Duodenal mucosa (tissue), 2 donors: Measurements from ENCODE around the gene PPP2R1B.

Source experiments
- H3K27ac ChIP-seq: one replicate; pipeline ENCODE4 v1.7.0; 2013; ENCODE audit warnings: low read depth, low read length
- H3K27me3 ChIP-seq, 2 donors: one replicate each; pipeline ENCODE4 v1.7.0; 2013; ENCODE audit warnings: low read length in 2 of 2, control low read depth in 1 of 2; ENCODE audit not compliant: insufficient read depth in 2 of 2, control insufficient read depth in 1 of 2
- H3K36me3 ChIP-seq, 2 donors: one replicate each; pipeline ENCODE4 v1.7.0; 2013; ENCODE audit warnings: low read length in 2 of 2, control low read depth in 1 of 2; ENCODE audit not compliant: insufficient read depth in 2 of 2, control insufficient read depth in 1 of 2
- H3K4me1 ChIP-seq, 2 donors: one replicate each; pipeline ENCODE4 v1.7.0; 2013; ENCODE audit warnings: low read length in 2 of 2, control low read depth in 1 of 2; ENCODE audit not compliant: insufficient read depth in 2 of 2, control insufficient read depth in 1 of 2
- H3K4me3 ChIP-seq, 2 donors: one replicate each; pipeline ENCODE4 v1.7.0; 2013; ENCODE audit warnings: low read length in 2 of 2, low read depth in 1 of 2
- H3K9ac ChIP-seq, 2 donors: one replicate each; pipeline ENCODE4 v1.7.0; 2013; ENCODE audit warnings: low read length in 2 of 2, low read depth in 1 of 2
- H3K9me3 ChIP-seq, 2 donors: one replicate each; pipeline ENCODE4 v1.7.0; 2013; ENCODE audit warnings: low read length in 2 of 2, control low read depth in 1 of 2; ENCODE audit not compliant: control insufficient read depth in 1 of 2

Gene PPP2R1B

DNA sequence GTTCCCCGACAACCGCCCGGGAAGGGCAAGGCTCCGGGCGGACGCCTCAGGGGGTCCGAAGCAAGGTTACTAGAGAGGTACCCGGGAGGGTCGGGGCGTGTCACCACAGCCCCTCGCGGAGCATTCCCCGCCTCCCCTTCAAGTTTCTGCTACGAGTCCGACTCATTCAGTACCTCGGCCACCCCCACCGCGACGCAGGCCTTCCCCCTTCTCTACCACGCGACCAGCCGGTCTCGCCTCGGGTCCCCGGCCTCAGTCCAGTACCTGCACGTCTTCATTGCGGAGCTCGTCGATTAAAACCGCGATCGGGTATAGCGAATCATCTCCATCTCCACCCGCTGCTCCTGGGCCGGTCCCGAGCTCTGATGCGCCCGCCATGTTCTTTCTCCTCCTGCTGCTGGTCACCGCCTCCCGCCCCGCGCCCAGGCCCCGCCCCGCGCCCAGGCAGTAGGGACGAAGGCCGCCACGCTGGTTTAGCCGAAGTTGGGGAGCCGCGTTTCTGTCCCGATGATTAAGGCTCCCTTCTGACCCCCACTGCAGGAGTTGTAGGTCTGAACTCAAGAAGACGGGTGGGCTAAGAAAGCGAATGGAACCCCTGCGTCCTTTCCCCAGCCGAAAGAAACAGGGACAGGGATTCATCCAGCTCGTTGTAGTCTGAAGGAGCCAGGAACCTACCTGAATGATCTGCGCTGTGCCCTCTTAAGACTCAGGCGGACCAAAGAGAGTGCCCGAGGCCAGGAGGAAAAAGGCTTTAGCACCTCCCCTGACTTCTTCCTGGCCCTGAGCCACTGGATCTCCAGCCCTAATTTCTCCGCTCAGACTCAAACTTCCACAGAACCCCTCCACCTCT, at the start of gene PPP2R1B:
Gene PPP2R1B, minus strand, starts transcription at position 406 of the 850 bp plus-strand sequence. Its CDS starts 28 bp downstream, at position 378.
- Histone ChIP-seq H3K27me3 (no peaks in the 10 kb centered on the region), H3K36me3 (peaks cover 3 to 23% of the 10 kb centered on the region in 2 donors), H3K4me3 (peak within 1 kb of the TSS; percentile 90 to 93), H3K9ac (peak within 1 kb of the TSS; percentile 88 to 90), H3K4me1 (peaks cover 14 to 18% of the 10 kb centered on the region in 2 donors), H3K27ac (peak within 1 kb of the TSS; percentile 86), H3K9me3 (no peaks in the 10 kb centered on the region)

DNA sequence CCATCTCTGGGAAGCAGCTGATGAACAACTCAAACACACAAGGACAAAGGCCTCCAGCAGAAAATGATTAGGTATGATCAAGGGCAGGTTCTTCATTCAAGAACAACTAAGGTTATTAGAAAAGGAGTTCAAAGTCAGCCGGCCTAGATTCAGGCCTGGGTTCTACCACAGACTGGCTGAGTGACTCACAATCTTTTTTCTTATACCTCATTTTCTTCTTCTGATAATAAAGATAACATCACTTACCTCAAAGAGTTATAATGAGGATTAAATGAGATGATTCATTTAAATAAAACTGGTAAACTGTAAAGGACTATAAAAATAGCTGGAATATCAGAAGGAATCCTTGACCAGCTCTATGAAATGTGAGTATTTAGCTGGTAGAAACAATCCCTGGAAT, 49.3 kb upstream of the PPP2R1B start:
- Histone ChIP-seq H3K4me1 (no peaks in the 10 kb centered on the region), H3K27me3 (no peaks in the 10 kb centered on the region), H3K4me3 (no peak overlapping the region), H3K27ac (no peak overlapping the region), H3K9ac (no peak overlapping the region), H3K36me3 (peaks cover 0 to 7% of the 10 kb centered on the region in 2 donors), H3K9me3 (no peaks in the 10 kb centered on the region)

DNA sequence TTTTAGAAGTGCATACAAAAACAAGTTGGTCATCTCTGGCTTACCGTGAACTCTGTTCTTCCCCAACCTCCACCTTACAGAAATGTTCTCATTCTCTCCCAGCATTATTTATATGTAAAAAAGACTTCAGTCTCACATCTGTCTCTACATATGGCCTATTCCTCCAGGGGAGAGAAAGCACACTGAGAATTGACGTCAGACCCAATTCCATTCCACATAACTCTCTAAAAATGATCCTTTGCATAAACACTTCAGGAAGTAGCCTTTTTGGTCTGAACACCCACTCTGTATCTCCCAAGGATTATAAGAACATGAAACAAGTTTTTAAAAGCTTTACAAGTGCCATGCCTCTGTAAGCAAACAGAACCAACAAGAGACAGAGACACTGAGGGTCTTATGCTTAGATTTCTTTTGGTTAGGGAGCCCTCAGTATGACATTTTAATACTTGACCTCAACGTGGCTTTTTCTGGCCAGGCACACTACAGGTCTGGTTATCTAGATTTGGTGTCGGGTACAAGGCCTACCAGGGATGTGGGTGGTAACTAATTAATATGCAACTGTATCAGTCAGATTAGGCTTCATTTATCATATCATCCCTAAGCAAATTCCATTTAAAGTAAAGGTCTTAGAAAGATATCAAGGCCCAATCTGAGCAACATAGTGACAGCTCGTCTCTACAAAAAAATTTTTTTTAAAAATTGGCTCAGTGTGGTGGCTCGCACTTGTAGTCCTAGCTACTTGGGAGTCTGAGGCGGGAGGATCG, 48.5 kb upstream of the PPP2R1B start:
- no peak overlapping the region for H3K27ac ChIP-seq
- no peak overlapping the region for H3K9ac ChIP-seq
- peaks cover 0 to 3% of the 10 kb centered on the region in 2 donors for H3K36me3 ChIP-seq
- no peaks in the 10 kb centered on the region for H3K9me3 ChIP-seq
- H3K4me1 ChIP-seq: no peaks in the 10 kb centered on the region
- no peak overlapping the region for H3K4me3 ChIP-seq
- no peaks in the 10 kb centered on the region for H3K27me3 ChIP-seq

DNA sequence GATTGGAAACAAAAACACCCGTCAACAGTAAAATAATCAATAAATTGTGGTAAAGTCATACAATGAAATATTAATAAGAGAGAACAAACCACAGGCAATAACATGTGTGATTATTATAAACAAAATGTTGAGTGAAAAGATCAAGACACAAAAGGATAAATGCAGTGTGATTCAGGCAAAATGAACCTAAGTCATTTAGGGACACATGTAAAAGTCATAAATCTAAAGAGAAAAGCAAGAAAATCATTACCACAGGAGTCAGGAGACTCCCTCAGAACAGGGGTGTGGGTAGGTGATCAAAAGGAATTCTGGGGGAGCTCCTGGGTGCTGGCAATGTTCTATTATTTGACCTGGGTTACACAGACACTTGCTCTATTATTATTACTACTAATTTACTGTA, 47.9 kb upstream of the PPP2R1B start:
- Histone ChIP-seq H3K36me3 (peaks cover 0 to 8% of the 10 kb centered on the region in 2 donors), H3K4me1 (no peaks in the 10 kb centered on the region), H3K9me3 (no peaks in the 10 kb centered on the region), H3K27me3 (no peaks in the 10 kb centered on the region), H3K27ac (no peak overlapping the region), H3K9ac (no peak overlapping the region), H3K4me3 (no peak overlapping the region)

DNA sequence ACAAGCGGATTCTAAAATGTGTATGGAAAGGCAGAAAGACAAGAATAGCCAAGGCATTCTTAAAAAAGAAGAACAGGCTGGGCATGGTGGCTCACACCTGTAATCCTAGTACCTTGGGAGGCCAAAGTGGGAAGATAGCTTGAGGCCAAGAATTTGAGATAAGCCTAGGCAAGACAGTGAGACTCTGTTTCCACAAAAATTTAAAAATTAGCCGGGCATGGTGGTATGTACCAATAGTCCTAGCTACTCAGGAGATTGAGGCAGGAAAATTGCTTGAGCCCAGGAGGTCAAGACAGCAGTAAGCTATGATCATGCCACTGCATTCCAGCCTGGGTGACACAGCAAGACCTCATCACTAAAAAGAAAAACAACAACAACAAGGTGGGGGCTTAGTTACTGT, 46.0 kb upstream of the PPP2R1B start:
- Histone ChIP-seq H3K27ac (no peak overlapping the region), H3K9me3 (no peaks in the 10 kb centered on the region), H3K4me1 (no peaks in the 10 kb centered on the region), H3K9ac (no peak overlapping the region), H3K27me3 (no peaks in the 10 kb centered on the region), H3K4me3 (no peak overlapping the region), H3K36me3 (peaks cover 4 to 20% of the 10 kb centered on the region in 2 donors)

DNA sequence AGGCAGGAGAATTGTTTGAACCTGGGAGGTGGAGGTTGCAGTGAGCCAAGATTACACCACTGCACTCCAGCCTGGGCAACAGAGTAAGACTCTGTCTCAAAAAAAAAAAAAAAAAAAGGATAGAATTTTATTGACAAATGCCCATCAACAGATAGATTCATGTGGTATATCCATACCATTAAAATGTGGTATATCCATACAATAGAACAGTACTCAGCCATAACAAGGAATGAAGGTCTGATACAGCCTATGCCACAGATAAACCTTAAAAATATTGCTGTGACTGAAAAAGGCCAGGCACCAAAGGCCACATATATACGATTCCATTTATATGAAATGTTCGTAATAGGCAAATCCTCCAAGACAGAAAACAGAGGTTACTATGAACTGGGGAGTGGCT, 45.3 kb upstream of the PPP2R1B start:
- Histone ChIP-seq H3K27ac (no peak overlapping the region), H3K9me3 (no peaks in the 10 kb centered on the region), H3K4me3 (no peak overlapping the region), H3K4me1 (no peaks in the 10 kb centered on the region), H3K9ac (no peak overlapping the region), H3K36me3 (peaks cover 4 to 25% of the 10 kb centered on the region in 2 donors), H3K27me3 (no peaks in the 10 kb centered on the region)

DNA sequence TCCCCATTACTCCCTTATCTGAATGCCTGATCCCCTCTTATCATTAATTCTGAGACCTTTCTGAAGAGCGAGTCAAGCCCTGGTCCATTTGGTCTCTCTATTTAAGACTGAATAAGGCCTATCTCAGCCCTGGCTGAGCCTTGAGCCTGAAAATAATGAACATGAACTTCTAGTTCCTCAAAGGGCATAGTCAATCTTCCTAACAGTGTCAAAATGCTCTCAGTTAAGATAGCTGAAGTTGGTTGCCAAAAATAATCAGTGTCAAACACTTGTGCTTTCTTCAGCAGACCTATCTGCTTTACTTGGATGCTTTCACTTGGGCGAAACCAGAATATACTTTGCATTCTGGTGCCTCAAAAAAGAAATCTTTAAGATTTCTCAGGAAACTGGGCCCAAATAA, 42.6 kb upstream of the PPP2R1B start:
- Histone ChIP-seq H3K36me3 (peaks cover 7 to 36% of the 10 kb centered on the region in 2 donors), H3K9me3 (no peaks in the 10 kb centered on the region), H3K27me3 (no peaks in the 10 kb centered on the region), H3K4me1 (no peaks in the 10 kb centered on the region), H3K4me3 (no peak overlapping the region), H3K9ac (no peak overlapping the region), H3K27ac (no peak overlapping the region)

DNA sequence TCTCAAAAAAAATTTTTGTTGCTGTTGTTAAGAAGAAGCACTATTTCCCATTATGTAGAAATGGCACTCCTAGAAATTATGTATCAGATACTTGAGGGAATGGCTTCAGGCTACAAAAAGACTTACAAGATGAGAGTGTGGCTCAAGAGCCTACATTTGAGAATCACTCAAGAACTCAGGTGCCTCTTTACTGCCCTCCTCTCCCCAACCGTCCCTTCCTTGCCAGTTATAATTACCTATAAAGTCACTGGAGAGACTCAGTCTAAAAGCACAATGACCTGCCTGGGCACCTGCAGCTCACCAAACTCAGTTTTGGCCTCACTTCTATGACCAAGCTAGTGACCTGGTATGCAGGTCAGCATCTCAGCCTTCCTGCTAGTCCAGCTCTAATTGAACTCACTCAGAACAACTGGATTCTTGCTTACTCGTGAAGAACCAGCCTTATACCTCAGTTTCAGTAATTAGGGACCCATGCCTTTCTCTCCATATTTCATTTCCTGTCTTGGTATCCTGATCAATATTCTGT, 41.9 kb upstream of the PPP2R1B start:
- H3K27ac ChIP-seq: no peak overlapping the region
- H3K4me1 ChIP-seq: no peaks in the 10 kb centered on the region
- H3K4me3 ChIP-seq: no peak overlapping the region
- no peak overlapping the region for H3K9ac ChIP-seq
- H3K9me3 ChIP-seq: no peaks in the 10 kb centered on the region
- no peaks in the 10 kb centered on the region for H3K27me3 ChIP-seq
- H3K36me3 ChIP-seq: peaks cover 7 to 37% of the 10 kb centered on the region in 2 donors

DNA sequence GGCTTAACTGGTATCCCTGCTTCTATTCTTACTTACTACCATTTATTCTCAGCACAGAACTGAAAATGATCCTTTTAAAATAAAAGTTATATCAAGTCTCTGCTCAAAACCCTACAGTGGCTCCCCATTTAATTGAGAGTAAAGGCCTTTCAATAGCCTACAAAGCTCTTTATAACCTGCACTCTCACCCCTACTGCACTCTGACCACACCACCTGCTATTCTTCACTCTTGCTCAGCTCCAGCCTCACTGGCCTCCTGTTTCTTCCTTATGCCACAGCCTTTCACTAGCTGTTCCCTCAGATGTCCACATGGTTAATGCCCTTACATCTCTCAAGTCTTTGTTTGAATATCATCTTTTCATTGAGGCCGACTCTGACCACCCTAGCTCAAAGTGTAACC, 40.9 kb upstream of the PPP2R1B start:
- Histone ChIP-seq H3K4me1 (no peaks in the 10 kb centered on the region), H3K9me3 (no peaks in the 10 kb centered on the region), H3K27me3 (no peaks in the 10 kb centered on the region), H3K9ac (no peak overlapping the region), H3K27ac (no peak overlapping the region), H3K4me3 (no peak overlapping the region), H3K36me3 (peaks cover 7 to 43% of the 10 kb centered on the region in 2 donors)

DNA sequence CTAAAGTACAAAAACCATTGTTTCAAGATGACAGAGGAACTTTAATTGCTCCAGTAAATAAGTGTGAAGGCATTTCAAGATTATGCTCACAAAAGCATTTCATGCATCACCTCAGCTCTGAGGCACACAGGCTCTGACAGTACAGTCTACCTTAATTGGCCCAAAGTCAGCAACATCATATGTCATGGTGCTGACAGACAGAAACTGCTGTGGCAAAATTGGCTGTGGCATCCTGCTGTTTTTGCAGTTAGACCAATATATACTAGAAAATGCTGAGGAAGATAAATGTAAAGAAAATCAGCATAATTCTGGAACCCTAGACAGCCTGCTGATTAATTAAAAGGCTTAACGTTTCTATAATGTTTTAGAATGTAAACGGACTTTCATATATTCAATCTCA, 34.9 kb upstream of the PPP2R1B start:
- H3K9me3 ChIP-seq: peaks cover 8 to 11% of the 10 kb centered on the region in 2 donors
- H3K9ac ChIP-seq: no peak overlapping the region
- H3K27ac ChIP-seq: no peak overlapping the region
- H3K36me3 ChIP-seq: peaks cover 0 to 39% of the 10 kb centered on the region in 2 donors
- no peaks in the 10 kb centered on the region for H3K27me3 ChIP-seq
- H3K4me1 ChIP-seq: no peaks in the 10 kb centered on the region
- no peak overlapping the region for H3K4me3 ChIP-seq
